PC-9 (cell line): ENCODE measurements around the gene CCDC88C.

ENCODE experiments used
- CTCF ChIP-seq: fragments of 200-600 bp; sonication (generic); conservative IDR thresholded peaks from 2 replicates; pipeline ENCODE4 v1.6.1; 2017; ENCODE audit warnings: mixed run types, antibody characterized with exemption, mild to moderate bottlenecking, moderate library complexity
- EZH2 ChIP-seq: fragments of 200-600 bp; sonication (generic); IDR thresholded peaks from 2 replicates; pipeline ENCODE4 v1.8.0; 2017; ENCODE audit warnings: antibody characterized with exemption, low read depth

- TF ChIP-seq CTCF (no peak), EZH2 (no peak)
These were observed 21.2 kb upstream of the CCDC88C start for GRCh38 chr14:91438845-91439244.
